ENCODE data around the gene GORASP1. TPM values are rescaled to one million over a fixed set of nuclear protein-coding genes. Genes with fewer than 3 reads are reported as not detected.

Gene GORASP1
- total RNA-seq, 4 donors from 2014 or later: 86.8 to 135 (median 96.3) TPM

Other genes with a start within 250 kb of the GORASP1 start
- gene SCN11A, start 55.7 kb downstream of the GORASP1 start, total RNA-seq: 1 to 10 TPM in 1 of 4 donors, under 1 TPM in 3; 0.27 to 1.9 (median 0.36) TPM
- gene WDR48, start 55.6 kb downstream of the GORASP1 start, total RNA-seq: 10 to 100 TPM; 31.0 to 47.6 (median 36.2) TPM
- gene TTC21A, start 53 bp upstream of the GORASP1 start, total RNA-seq: 100 to 1,000 TPM in 1 of 4 donors, 10 to 100 TPM in 2, 1 to 10 TPM in 1; 6.8 to 101 (median 30.3) TPM
- 100 to 1,000 TPM in 1 of 4 donors, 10 to 100 TPM in 3; 10.9 to 112 (median 38.4) TPM for gene CSRNP1, start 46.0 kb upstream of the GORASP1 start, total RNA-seq
- 1 to 10 TPM in 1 of 4 donors, under 1 TPM in 1, not detected in 2; 0.40 to 6.0 TPM for gene XIRP1, start 85.0 kb upstream of the GORASP1 start, total RNA-seq
- under 1 TPM in 1 of 4 donors, not detected in 3; 0.32 TPM for gene CX3CR1, start 172.4 kb upstream of the GORASP1 start, total RNA-seq
- gene CCR8, start 222.1 kb upstream of the GORASP1 start, total RNA-seq: not detected